K562 (cell line): ENCODE results near the gene SH3TC1. TPM values are rescaled to one million over a fixed set of nuclear protein-coding genes. Genes with fewer than 3 reads are reported as not detected.

ENCODE experiments used
- ATAC-seq: fragments of 200-7000 bp; cut with Tn5 transposase; 3 replicates; pipeline ENCODE4 v1.9.1; 2020; ENCODE audit warnings: moderate library complexity
- BruUV-seq: library from RNA; stranded (reverse); fragments of 400-500 nt; replicated peaks from 2 replicates; lab custom pipeline; 2021; lab: Mats Ljungman, UMichigan
- CTCF ChIA-PET: fragments of 300-600 bp; formaldehyde crosslinking; extraction: SDS; loops from one replicate; lab custom pipeline; 2021; ENCODE audit warnings: low intra/inter-chr PET ratio; lab: Yijun Ruan, JAX
- POLR2A ChIA-PET: fragments of 300-600, 350-650 bp; sonication (Branson Sonifier 250); formaldehyde crosslinking; extraction: SDS; loops from one replicate; lab custom pipeline; 2021; ENCODE audit warnings: antibody characterized with exemption, inconsistent platforms; lab: Yijun Ruan, JAX
- DNase-seq, 4 experiments: peaks; one replicate each; pipeline versions ENCODE4 v3.0.0 to v3.0.0-alpha.2; 2011 to 2018; ENCODE audit warnings: low spot score in 3 of 4, mixed read lengths in 3 of 4; ENCODE audit errors: extremely low read depth in 1 of 4
- FAIRE-seq: peaks from 2 replicates; lab custom pipeline; 2011; peaks lifted over from hg19 to GRCh38; lab: Jason Lieb, UNC
- H2AFZ ChIP-seq: 2 replicates; pipeline ENCODE4 v1.6.0; 2011; ENCODE audit warnings: low read depth, low read length, control low read depth, inconsistent platforms
- H3K27ac ChIP-seq: fragments of 200-600 bp; 3 replicates; pipeline ENCODE4 v1.8.0; 2011; ENCODE audit warnings: low read depth, mild to moderate bottlenecking, control low read depth, inconsistent platforms, low read length, moderate library complexity, mixed read lengths; ENCODE audit errors: extremely low read depth
- H3K27me3 ChIP-seq, 2 experiments: fragments of 300-600 bp in 1 of 2; 2 replicates in 1 of 2; 3 replicates in 1 of 2; pipeline versions ENCODE4 v1.6.0 to v1.8.0; 2011; ENCODE audit warnings: inconsistent platforms in 2 of 2, low read length in 2 of 2, mild to moderate bottlenecking in 1 of 2, mixed read lengths in 1 of 2, moderate library complexity in 1 of 2; ENCODE audit not compliant: control insufficient read depth in 2 of 2, insufficient read depth in 2 of 2
- H3K36me3 ChIP-seq: fragments of 300-600 bp; 3 replicates; pipeline ENCODE4 v1.8.0; 2011; ENCODE audit warnings: mild to moderate bottlenecking, low read length, inconsistent platforms; ENCODE audit not compliant: control insufficient read depth, insufficient read depth
- H3K4me1 ChIP-seq, 2 experiments: fragments of 200-600 bp in 1 of 2; replicated peaks in 1 of 2; 2 replicates in 1 of 2; 3 replicates in 1 of 2; pipeline versions ENCODE4 v1.5.1 to v1.8.0; 2011; ENCODE audit warnings: inconsistent platforms in 2 of 2, low read length in 2 of 2, mild to moderate bottlenecking in 1 of 2, mixed read lengths in 1 of 2, moderate library complexity in 1 of 2; ENCODE audit not compliant: control insufficient read depth in 2 of 2, insufficient read depth in 2 of 2
- H3K4me2 ChIP-seq: 2 replicates; pipeline ENCODE4 v1.6.1; 2011; ENCODE audit warnings: low read length, control low read depth, inconsistent platforms, mixed read lengths; ENCODE audit not compliant: insufficient read depth
- H3K4me3 ChIP-seq: fragments of 200-600 bp; sonication (generic), shearing (Covaris generic); 2 replicates; pipeline ENCODE4 v1.5.1; 2016; ENCODE audit warnings: control low read depth, inconsistent platforms
- H3K79me2 ChIP-seq: fragments of 200-600 bp; 3 replicates; pipeline ENCODE4 v1.8.0; 2011; ENCODE audit warnings: low read length, inconsistent platforms; ENCODE audit not compliant: control insufficient read depth, insufficient read depth
- H3K9ac ChIP-seq, 2 experiments: 2 replicates each; pipeline versions ENCODE4 v1.6.0 to v1.6.1; 2011; ENCODE audit warnings: low read depth in 2 of 2, low read length in 2 of 2, control low read depth in 1 of 2, inconsistent platforms in 1 of 2, mild to moderate bottlenecking in 1 of 2, mixed read lengths in 1 of 2; ENCODE audit not compliant: insufficient read depth in 1 of 2
- H3K9me1 ChIP-seq: one replicate; pipeline ENCODE4 v1.6.0; 2011; ENCODE audit warnings: inconsistent platforms, mild to moderate bottlenecking, low read length, moderate library complexity; ENCODE audit not compliant: control insufficient read depth, insufficient read depth
- H3K9me3 ChIP-seq: replicated peaks from 2 replicates; pipeline ENCODE4 v1.5.1; 2011; ENCODE audit warnings: low read depth, low read length, inconsistent platforms; ENCODE audit not compliant: control insufficient read depth, insufficient read depth
- H4K20me1 ChIP-seq: replicated peaks from 2 replicates; pipeline ENCODE4 v1.6.1; 2011; ENCODE audit warnings: low read length, inconsistent platforms, mixed read lengths; ENCODE audit not compliant: control insufficient read depth, insufficient read depth
- ARHGAP35 ChIP-seq: fragments of 450-650 bp; IDR thresholded peaks from 2 replicates; pipeline ENCODE4 v1.6.1; 2018; ENCODE audit not compliant: partially characterized antibody
- CREB5 ChIP-seq: fragments of 250-450 bp; sonication (Bioruptor Pico); IDR thresholded peaks from 2 replicates; pipeline ENCODE4 v1.5.0; 2020; ENCODE audit warnings: mild to moderate bottlenecking
- ELK3 ChIP-seq: fragments of 450-650 bp; formaldehyde crosslinking; IDR thresholded peaks from 2 replicates; pipeline ENCODE4 v1.4.0; 2020; ENCODE audit warnings: mild to moderate bottlenecking
- ERF ChIP-seq: fragments of 450-650 bp; formaldehyde crosslinking; IDR thresholded peaks from 2 replicates; pipeline ENCODE4 v1.4.0; 2020; ENCODE audit warnings: mild to moderate bottlenecking, mixed read lengths
- ESRRB ChIP-seq: fragments of 250-450 bp; sonication (Bioruptor Pico); IDR thresholded peaks from 2 replicates; pipeline ENCODE4 v1.5.0; 2020; ENCODE audit warnings: mild to moderate bottlenecking, moderate library complexity, borderline replicate concordance
- HSF4 ChIP-seq: fragments of 250-450 bp; sonication (Bioruptor Pico); IDR thresholded peaks from 2 replicates; pipeline ENCODE4 v2.1.2; 2022; ENCODE audit warnings: mild to moderate bottlenecking, moderate library complexity, borderline replicate concordance
- ID3 ChIP-seq, 2 experiments: fragments of 250-450 bp in 1 of 2; fragments of 450-650 bp in 1 of 2; sonication (Bioruptor Pico) in 1 of 2; IDR thresholded peaks; 2 replicates each; pipeline versions ENCODE4 v1.6.1 to v1.8.0; 2016 to 2021; ENCODE audit warnings: mild to moderate bottlenecking in 2 of 2, moderate library complexity in 2 of 2, missing compliant biosample characterization in 1 of 2, missing genetic modification characterization in 1 of 2
- KLF6 ChIP-seq: fragments of 250-450 bp; sonication (Bioruptor Pico); IDR thresholded peaks from 2 replicates; pipeline ENCODE4 v1.4.0; 2020; ENCODE audit warnings: mild to moderate bottlenecking, moderate library complexity, borderline replicate concordance
- MAFG ChIP-seq: fragments of 450-650 bp; conservative IDR thresholded peaks from 2 replicates; pipeline ENCODE4 v1.6.1; 2016; ENCODE audit warnings: missing genetic modification characterization, missing compliant biosample characterization
- MTF1 ChIP-seq: fragments of 250-450 bp; sonication (Bioruptor Pico); IDR thresholded peaks from 2 replicates; pipeline ENCODE4 v1.9.0; 2021; ENCODE audit warnings: moderate library complexity, mild to moderate bottlenecking, inconsistent platforms, borderline replicate concordance
- TAF15 ChIP-seq: fragments of 200-400 bp; formaldehyde crosslinking; IDR thresholded peaks from 2 replicates; pipeline ENCODE4 v1.6.1; 2017; ENCODE audit warnings: mild to moderate bottlenecking, low read depth, low read length, moderate library complexity
- USF2 ChIP-seq: sonication (generic); formaldehyde crosslinking; IDR thresholded peaks from 2 replicates; pipeline ENCODE4 v1.5.0; 2020; ENCODE audit warnings: missing genetic modification reagents
- ZFX ChIP-seq: sonication (generic); formaldehyde crosslinking; IDR thresholded peaks from 2 replicates; pipeline ENCODE4 v1.8.0; 2022; ENCODE audit warnings: mild to moderate bottlenecking, missing genetic modification reagents, moderate library complexity
- ZNF217 ChIP-seq: sonication (generic); formaldehyde crosslinking; IDR thresholded peaks from 2 replicates; pipeline ENCODE4 v1.8.0; 2022; ENCODE audit warnings: mild to moderate bottlenecking, missing genetic modification reagents
- ZNF282 ChIP-seq: sonication (generic); formaldehyde crosslinking; IDR thresholded peaks from 2 replicates; pipeline ENCODE4 v1.8.1; 2023; ENCODE audit warnings: missing genetic modification reagents
- ZNF696 ChIP-seq: fragments of 250-450 bp; sonication (Bioruptor Pico); conservative IDR thresholded peaks from 2 replicates; pipeline ENCODE4 v1.4.0; 2020; ENCODE audit warnings: mild to moderate bottlenecking, moderate library complexity
- ZNF79 ChIP-seq: fragments of 250-450 bp; sonication (Bioruptor Pico); IDR thresholded peaks from 2 replicates; pipeline ENCODE4 v1.4.0; 2020; ENCODE audit warnings: low read depth, mild to moderate bottlenecking, moderate library complexity
- WGBS: fragments of 100-300 bp; shearing (Covaris generic); methylation state at CpG from one replicate; pipeline ENCODE4 v1.1.6; 2016; ENCODE audit warnings: low coverage, mixed read lengths; ENCODE audit not compliant: insufficient coverage; ENCODE audit errors: missing lambda C conversion rate; 5-methylcytosine and 5-hydroxymethylcytosine counted together
- in situ Hi-C: fragments of 300-500 bp; cut with MboI; formaldehyde crosslinking; loops from 4 replicates; pipeline ENCODE4 v1.15.0; 2018; ENCODE audit warnings: inconsistent platforms, mixed read lengths
- intact Hi-C: fragments of 100-400 bp; cut with micrococcal nuclease; formaldehyde crosslinking; loops from 2 replicates; pipeline ENCODE4 v1.14.2; 2022
- polyA plus RNA-seq, 8 experiments: library from polyadenylated mRNA; depleted of rRNA in 4 of 8; stranded (reverse) in 5 of 8; unstranded in 3 of 8; fragments of >200 nt; fragmentation: Nextera tagmentation in 2 of 8; fragmentation: Illumina TruSeq in 1 of 8; extraction: Ambion mirVana in 2 of 8; extraction: Trizol in 1 of 8; gene quantifications; 2 replicates each; pipeline versions ENCODE4 v1.2.1 to v1.2.3, GENCODE V29; 2011 to 2014; ENCODE audit warnings: inconsistent platforms in 1 of 8, missing spikeins in 1 of 8
- total RNA-seq, 7 experiments: library from RNA; depleted of rRNA in 6 of 7; stranded (reverse); fragments of >200 nt in 6 of 7; fragmentation: Illumina TruSeq in 2 of 7; extraction: Trizol in 2 of 7; gene quantifications; 2 replicates each; pipeline versions ENCODE4 v1.2.1 to v1.2.3, GENCODE V29; 2011 to 2021; ENCODE audit warnings: low replicate concordance in 1 of 7

SH3TC1 gene
- total and polyA plus RNA-seq, 9 of the 15 experiments (the other 6 are each of a cell fraction or from before 2014, with no cell fraction given) = 0.04 to 2.1 (median 0.48) TPM; not detected in 1

- TF ChIP-seq ZNF282 (CRISPR knock-in tag) (no peak), HSF4 (no peak), ERF (CRISPR knock-in tag) (no peak), CREB5 (CRISPR knock-in tag) (no peak), ZNF217 (CRISPR knock-in tag) (no peak), ARHGAP35 (no peak), MTF1 (no peak), ZNF696 (CRISPR knock-in tag) (no peak), ESRRB (CRISPR knock-in tag) (no peak), ZNF79 (CRISPR knock-in tag) (no peak), KLF6 (CRISPR knock-in tag) (no peak), TAF15 (no peak), ID3 (CRISPR knock-in tag; IDR thresholded peaks at IDR 0.05) (no peak), ID3 (tag; IDR thresholded peaks at IDR 0.05) (no peak), ZFX (CRISPR knock-in tag) (no peak), MAFG (no peak), ELK3 (CRISPR knock-in tag) (no peak), USF2 (CRISPR knock-in tag) (no peak)
- ChIA-PET CTCF (no interaction called here), POLR2A (no interaction called here)
- H3K4me3 ChIP-seq = no peak overlapping the region
- 0% methylated on average over 6 of the region's 6 CpGs for WGBS
- DNase-seq (no peak), ATAC-seq (no peak), FAIRE-seq (no peak)
- no peaks in the 10 kb centered on the region for H3K36me3 ChIP-seq
- in situ Hi-C loops = no loop called here
- peaks cover 23% of the 10 kb centered on the region for H4K20me1 ChIP-seq
- no peak overlapping the region for H3K9ac ChIP-seq
- peaks cover 11 to 72% of the 10 kb centered on the region in 2 experiments; a peak in 4 of 5 replicates for H3K27me3 ChIP-seq
- intact Hi-C loops = no loop called here
- no peak overlapping the region for H3K4me2 ChIP-seq
- H3K9me1 ChIP-seq = no peaks in the 10 kb centered on the region
- BruUV-seq = no TSS peak
- no peaks in the 10 kb centered on the region for H3K9me3 ChIP-seq
- H2AFZ ChIP-seq = no peak overlapping the region
- no peaks in the 10 kb centered on the region for H3K79me2 ChIP-seq
- H3K4me1 ChIP-seq = peaks cover 0 to 9% of the 10 kb centered on the region in 2 experiments; a peak in 1 of 5 replicates
- no peak overlapping the region for H3K27ac ChIP-seq
These were observed 46.2 kb upstream of the SH3TC1 start for GRCh38 chr4:8152865-8153257.
